ENCODE data around the gene GPC6.

The GPC6 gene

GRCh38 chr13:93230261-93230855 is 3.8 kb downstream of the GPC6 start:
- H3K4me3 ChIP-seq (ENCODE audit: low read length): no peak overlapping the region
- DNase-seq (ENCODE audit: low read depth): no peak
- no peak for TF ChIP-seq CTCF (conservative IDR thresholded peaks at IDR 0.05; ENCODE audit: low read depth, low read length)

DNA sequence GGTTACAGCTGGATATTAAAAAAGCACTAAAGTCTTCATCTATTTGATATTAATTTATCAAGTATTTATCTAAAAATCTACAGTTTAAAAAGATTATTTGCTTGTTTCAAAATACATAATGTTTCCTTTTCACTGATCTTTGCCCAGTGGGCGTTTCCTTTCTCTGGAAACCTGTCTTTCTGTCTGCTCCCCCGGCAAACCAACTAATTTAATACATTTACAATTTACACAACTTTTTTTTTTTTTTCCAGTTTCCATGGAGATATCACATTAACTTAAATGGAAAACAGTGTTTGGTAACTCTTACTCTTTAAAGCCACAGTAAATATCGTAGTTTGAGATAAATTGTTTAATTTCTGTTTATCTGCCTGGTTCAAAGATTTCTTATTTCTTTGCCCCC is 5.3 kb downstream of the GPC6 start:
- no peak for DNase-seq (ENCODE audit: low read depth)
- TF ChIP-seq CTCF (conservative IDR thresholded peaks at IDR 0.05; ENCODE audit: low read depth, low read length): no peak
- H3K4me3 ChIP-seq (ENCODE audit: low read length): no peak overlapping the region

GRCh38 chr13:93233997-93234416 is 7.4 kb downstream of the GPC6 start:
- peak; percentile 13 for TF ChIP-seq CTCF (conservative IDR thresholded peaks at IDR 0.05; ENCODE audit: low read depth, low read length)
- DNase-seq (ENCODE audit: low read depth): no peak

GRCh38 chr13:93234459-93234858 is 7.9 kb downstream of the GPC6 start:
- DNase-seq (ENCODE audit: low read depth): no peak
- H3K4me3 ChIP-seq (ENCODE audit: low read length): no peak overlapping the region

More at GRCh38 chr13:93233997-93234416, 7.4 kb downstream of the GPC6 start:
- H3K4me3 ChIP-seq (ENCODE audit: low read length): no peak overlapping the region

GRCh38 chr13:93235258-93236015 is 8.8 kb downstream of the GPC6 start:
- DNase-seq (ENCODE audit: low read depth): no peak
- no peak overlapping the region for H3K4me3 ChIP-seq (ENCODE audit: low read length)
- TF ChIP-seq CTCF (conservative IDR thresholded peaks at IDR 0.05; ENCODE audit: low read depth, low read length): no peak

More at GRCh38 chr13:93234459-93234858, 7.9 kb downstream of the GPC6 start:
- no peak for TF ChIP-seq CTCF (conservative IDR thresholded peaks at IDR 0.05; ENCODE audit: low read depth, low read length)

- H3K4me3 ChIP-seq (ENCODE audit: low read length): no peak overlapping the region
- TF ChIP-seq CTCF (conservative IDR thresholded peaks at IDR 0.05; ENCODE audit: low read depth, low read length): no peak
- no peak for DNase-seq (ENCODE audit: low read depth)
These were observed 12.1 kb downstream of the GPC6 start for GRCh38 chr13:93238711-93239110.
